ENCODE results near the gene USH2A. TPM values are rescaled to one million over a fixed set of nuclear protein-coding genes. Genes with fewer than 3 reads are reported as not detected.

Gene USH2A
- total RNA-seq, 2 donors from 2014 or later: 0.62 to 3.1 TPM

DNA sequence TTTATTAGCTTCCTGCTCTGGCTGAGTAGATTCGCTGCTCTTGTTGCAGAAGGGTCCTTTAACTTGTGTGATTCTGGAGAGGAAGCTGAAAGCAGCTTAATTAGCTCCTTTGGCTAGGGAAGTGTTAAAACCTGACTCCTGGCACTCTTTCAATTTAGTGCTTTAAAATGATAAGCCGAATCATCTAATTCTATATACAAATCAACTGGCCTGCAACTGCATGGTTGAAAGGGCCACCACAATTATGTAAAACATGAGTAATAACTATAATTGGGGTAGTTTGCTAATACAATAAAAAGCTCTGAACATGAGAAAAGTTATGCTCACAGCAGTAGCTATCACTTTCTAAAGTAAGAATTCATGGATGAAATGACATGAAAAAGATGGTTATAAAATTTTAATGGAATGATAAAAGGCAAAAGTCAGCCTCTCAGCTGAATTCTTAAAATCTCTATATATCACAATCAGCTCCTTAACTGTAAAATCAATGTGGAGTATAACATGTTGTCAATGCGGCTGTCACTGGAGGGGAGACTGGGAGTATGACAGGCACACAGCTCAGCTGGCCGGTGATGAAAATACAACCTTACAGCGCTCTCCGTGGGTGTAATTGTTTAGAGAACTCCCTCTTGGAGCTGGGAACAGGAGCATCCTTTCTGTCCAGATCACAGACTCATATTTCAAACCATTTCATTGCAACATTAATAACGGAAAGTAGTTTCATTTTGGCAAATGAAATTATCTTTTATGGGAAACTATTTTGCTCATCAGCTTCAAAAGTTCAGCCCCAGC, 531.8 kb downstream of the USH2A start:
- H3K4me1 Mint-ChIP-seq: peaks cover 2% of the 10 kb centered on the region
- WGBS, 2 experiments (ENCODE audit: insufficient coverage in 1 of 2, insufficient read length in 1 of 2): 86 to 93% methylated on average over 2 to 7 of the region's 7 CpGs
- H3K27me3 Mint-ChIP-seq (ENCODE audit: insufficient read depth): no peaks in the 10 kb centered on the region
- H3K4me3 Mint-ChIP-seq: no peak overlapping the region
- Histone ChIP-seq H3K4me1 (ENCODE audit: control insufficient read depth, insufficient read depth, low read length) (no peaks in the 10 kb centered on the region), H3K27me3 (ENCODE audit: control insufficient read depth, insufficient read depth, low read length, poor library complexity, severe bottlenecking) (no peaks in the 10 kb centered on the region), H3K36me3 (ENCODE audit: control insufficient read depth, insufficient read depth, low read length) (no peaks in the 10 kb centered on the region), H3K9me3 (ENCODE audit: control insufficient read depth, low read length) (no peaks in the 10 kb centered on the region), H3K4me3 (ENCODE audit: low read length) (no peak overlapping the region), H3K27ac (ENCODE audit: low read depth, low read length) (no peak overlapping the region), H3K9ac (ENCODE audit: extremely low read depth, low read length, poor library complexity, severe bottlenecking) (no peak overlapping the region)
- TF ChIP-seq, protein P1, sequence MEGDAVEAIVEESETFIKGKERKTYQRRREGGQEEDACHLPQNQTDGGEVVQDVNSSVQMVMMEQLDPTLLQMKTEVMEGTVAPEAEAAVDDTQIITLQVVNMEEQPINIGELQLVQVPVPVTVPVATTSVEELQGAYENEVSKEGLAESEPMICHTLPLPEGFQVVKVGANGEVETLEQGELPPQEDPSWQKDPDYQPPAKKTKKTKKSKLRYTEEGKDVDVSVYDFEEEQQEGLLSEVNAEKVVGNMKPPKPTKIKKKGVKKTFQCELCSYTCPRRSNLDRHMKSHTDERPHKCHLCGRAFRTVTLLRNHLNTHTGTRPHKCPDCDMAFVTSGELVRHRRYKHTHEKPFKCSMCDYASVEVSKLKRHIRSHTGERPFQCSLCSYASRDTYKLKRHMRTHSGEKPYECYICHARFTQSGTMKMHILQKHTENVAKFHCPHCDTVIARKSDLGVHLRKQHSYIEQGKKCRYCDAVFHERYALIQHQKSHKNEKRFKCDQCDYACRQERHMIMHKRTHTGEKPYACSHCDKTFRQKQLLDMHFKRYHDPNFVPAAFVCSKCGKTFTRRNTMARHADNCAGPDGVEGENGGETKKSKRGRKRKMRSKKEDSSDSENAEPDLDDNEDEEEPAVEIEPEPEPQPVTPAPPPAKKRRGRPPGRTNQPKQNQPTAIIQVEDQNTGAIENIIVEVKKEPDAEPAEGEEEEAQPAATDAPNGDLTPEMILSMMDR (conservative IDR thresholded peaks at IDR 0.05): no peak
- no peaks in the 10 kb centered on the region for H3K9me3 Mint-ChIP-seq
- DNase-seq: no peak
- no peak overlapping the region for H3K27ac Mint-ChIP-seq
- no peaks in the 10 kb centered on the region for H3K36me3 Mint-ChIP-seq (ENCODE audit: low read depth)

DNA sequence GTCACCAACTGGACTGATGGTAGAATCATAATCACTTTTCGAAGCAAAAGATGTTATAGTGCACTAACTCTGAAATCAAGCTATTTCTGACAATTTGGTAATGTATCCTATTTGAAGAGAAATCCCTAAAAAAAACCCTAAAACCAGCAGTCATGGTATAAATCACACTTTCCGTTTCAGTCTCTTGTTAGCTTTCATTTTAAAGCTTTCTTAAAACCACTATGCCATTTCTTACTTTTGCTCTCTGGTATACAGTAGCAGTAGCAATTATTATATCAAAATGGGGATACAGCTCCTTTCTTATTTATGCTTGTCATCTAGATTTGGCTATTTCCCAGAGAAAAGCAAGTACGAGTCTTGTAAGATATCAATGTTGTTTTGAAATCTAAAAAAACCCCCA, 532.8 kb downstream of the USH2A start:
- H3K27me3 Mint-ChIP-seq (ENCODE audit: insufficient read depth): no peaks in the 10 kb centered on the region
- no peaks in the 10 kb centered on the region for H3K9me3 ChIP-seq (ENCODE audit: control insufficient read depth, low read length)

DNA sequence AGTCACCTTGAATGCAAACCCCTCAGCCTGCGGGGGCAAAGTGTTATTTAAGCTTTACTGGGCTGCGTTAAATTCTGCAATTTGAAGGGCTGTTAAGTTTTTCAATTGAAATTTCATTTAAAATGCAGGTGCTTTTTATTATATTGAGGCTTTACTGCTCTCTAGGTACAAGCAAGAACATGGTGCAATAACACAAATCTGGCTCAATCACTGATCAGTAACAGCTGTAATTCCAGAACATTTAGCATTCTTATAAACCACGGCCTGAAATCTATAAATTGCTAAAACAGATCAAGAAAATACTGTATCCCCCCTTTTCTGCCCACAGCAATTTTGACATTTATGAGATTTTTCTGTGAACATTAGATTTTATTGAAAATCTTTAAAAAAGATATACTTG, 533.4 kb downstream of the USH2A start:
- no peak overlapping the region for H3K4me3 Mint-ChIP-seq
- Histone ChIP-seq H3K27ac (ENCODE audit: low read depth, low read length) (no peak overlapping the region), H3K4me3 (ENCODE audit: low read length) (no peak overlapping the region), H3K9ac (ENCODE audit: extremely low read depth, low read length, poor library complexity, severe bottlenecking) (no peak overlapping the region), H3K9me3 (ENCODE audit: control insufficient read depth, low read length) (no peaks in the 10 kb centered on the region), H3K36me3 (ENCODE audit: control insufficient read depth, insufficient read depth, low read length) (no peaks in the 10 kb centered on the region), H3K27me3 (ENCODE audit: control insufficient read depth, insufficient read depth, low read length, poor library complexity, severe bottlenecking) (no peaks in the 10 kb centered on the region), H3K4me1 (ENCODE audit: control insufficient read depth, insufficient read depth, low read length) (no peaks in the 10 kb centered on the region)
- no peaks in the 10 kb centered on the region for H3K9me3 Mint-ChIP-seq
- H3K27ac Mint-ChIP-seq: no peak overlapping the region
- no peaks in the 10 kb centered on the region for H3K27me3 Mint-ChIP-seq (ENCODE audit: insufficient read depth)
- no peak for DNase-seq
- H3K36me3 Mint-ChIP-seq (ENCODE audit: low read depth): no peaks in the 10 kb centered on the region
- 86 to 100% methylated on average over 1 to 3 of the region's 3 CpGs for WGBS, 2 experiments (ENCODE audit: insufficient coverage in 1 of 2, insufficient read length in 1 of 2)
- peaks cover 2% of the 10 kb centered on the region for H3K4me1 Mint-ChIP-seq
- TF ChIP-seq, protein P1 (conservative IDR thresholded peaks at IDR 0.05): no peak

More for the DNA sequence above, 532.8 kb downstream of the USH2A start:
- TF ChIP-seq, protein P1 (conservative IDR thresholded peaks at IDR 0.05): no peak
- no peak overlapping the region for H3K27ac Mint-ChIP-seq
- Histone ChIP-seq H3K4me3 (ENCODE audit: low read length) (no peak overlapping the region), H3K36me3 (ENCODE audit: control insufficient read depth, insufficient read depth, low read length) (no peaks in the 10 kb centered on the region), H3K4me1 (ENCODE audit: control insufficient read depth, insufficient read depth, low read length) (no peaks in the 10 kb centered on the region), H3K27ac (ENCODE audit: low read depth, low read length) (no peak overlapping the region), H3K9ac (ENCODE audit: extremely low read depth, low read length, poor library complexity, severe bottlenecking) (no peak overlapping the region), H3K27me3 (ENCODE audit: control insufficient read depth, insufficient read depth, low read length, poor library complexity, severe bottlenecking) (no peaks in the 10 kb centered on the region)
- no peaks in the 10 kb centered on the region for H3K9me3 Mint-ChIP-seq
- no peak for DNase-seq
- 90 to 100% methylated on average over 1 to 3 of the region's 3 CpGs for WGBS, 2 experiments (ENCODE audit: insufficient coverage in 1 of 2, insufficient read length in 1 of 2)
- no peaks in the 10 kb centered on the region for H3K36me3 Mint-ChIP-seq (ENCODE audit: low read depth)
- H3K4me1 Mint-ChIP-seq: peaks cover 2% of the 10 kb centered on the region
- no peak overlapping the region for H3K4me3 Mint-ChIP-seq

All from endodermal cell (in vitro differentiated cells).